Skeletal muscle cell (primary cell): Measurements from ENCODE around the gene MYO16.

Source experiments
- DNase-seq: peaks from one replicate; pipeline ENCODE4 v3.0.0-alpha.2; 2010; ENCODE audit warnings: low read depth
- H3K4me3 ChIP-seq: 2 replicates; pipeline ENCODE4 v1.5.1; 2011; ENCODE audit warnings: low read depth, mild to moderate bottlenecking, control low read depth, low read length, moderate library complexity

MYO16 gene

GRCh38 chr13:108725471-108725870 lies 96.1 kb downstream of the MYO16 start:
- no peak for DNase-seq
- no peak overlapping the region for H3K4me3 ChIP-seq

DNA sequence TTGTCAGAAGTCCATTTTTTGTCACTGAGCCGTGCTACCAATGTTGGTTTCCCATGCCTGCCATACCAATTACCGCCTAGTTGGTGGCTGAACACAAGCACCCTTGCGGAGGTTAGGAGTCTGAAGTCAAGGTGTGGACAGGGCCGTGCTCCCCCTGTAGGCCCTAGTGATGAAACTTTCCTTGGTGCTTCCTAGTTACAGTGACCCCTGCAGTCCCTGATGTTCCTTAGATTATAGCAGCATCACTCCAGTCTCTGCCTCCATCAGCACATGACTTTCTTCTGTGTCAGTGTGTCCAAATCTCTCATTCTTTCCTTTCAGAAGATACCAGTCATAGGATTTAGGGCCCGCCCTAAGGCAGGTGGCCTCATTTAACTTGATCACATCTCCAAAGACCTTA lies 99.0 kb downstream of the MYO16 start:
- H3K4me3 ChIP-seq: no peak overlapping the region
- no peak for DNase-seq

DNA sequence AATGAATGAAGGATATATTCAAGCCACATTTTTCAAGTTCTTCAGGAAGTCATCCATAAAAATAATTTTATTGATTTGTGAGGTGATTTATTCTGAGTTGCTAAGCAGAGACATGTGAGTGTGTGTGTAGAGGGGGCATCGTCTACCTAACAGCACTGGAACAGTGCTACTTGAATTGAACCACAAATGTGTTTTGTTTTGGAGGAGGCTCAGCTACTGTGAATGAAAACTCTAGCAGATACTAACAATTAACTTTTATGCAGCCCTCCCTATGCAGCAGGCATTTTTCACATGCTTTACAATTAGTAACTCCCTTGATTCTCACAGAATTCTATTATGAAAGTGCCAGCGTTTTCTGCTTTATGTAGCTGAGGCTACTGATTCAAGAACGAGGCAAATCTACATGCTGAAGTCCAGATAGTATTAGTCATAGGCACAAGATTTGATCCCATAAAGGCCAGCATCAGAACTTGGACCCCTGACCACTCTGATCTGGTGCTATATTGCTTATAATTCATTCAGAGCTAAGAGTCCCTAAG lies 103.7 kb downstream of the MYO16 start:
- no peak overlapping the region for H3K4me3 ChIP-seq
- no peak for DNase-seq

DNA sequence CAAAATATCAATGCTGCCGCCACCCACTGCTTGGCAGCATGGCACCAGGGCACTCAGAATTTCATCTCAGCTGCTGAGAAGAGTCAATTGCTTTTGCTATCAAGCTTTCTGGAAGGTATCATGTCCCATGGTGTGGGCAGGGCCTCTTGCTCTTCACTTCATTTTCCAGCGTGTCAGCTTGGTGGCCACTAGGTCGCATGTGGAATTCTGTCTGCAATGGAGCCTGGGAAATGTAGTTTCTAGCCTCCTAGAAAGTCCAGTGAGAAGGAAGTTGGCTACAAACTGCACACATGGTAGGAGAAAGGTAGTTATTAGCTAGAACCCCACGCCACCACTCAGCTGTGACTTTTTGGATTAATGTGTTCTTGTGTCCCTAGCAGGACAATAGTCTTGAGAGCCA lies 105.3 kb downstream of the MYO16 start:
- no peak for DNase-seq
- H3K4me3 ChIP-seq: no peak overlapping the region

- H3K4me3 ChIP-seq: no peak overlapping the region
- DNase-seq: no peak
Observed at GRCh38 chr13:108741930-108742329, 112.5 kb downstream of the MYO16 start.

GRCh38 chr13:108742701-108743451 lies 113.5 kb downstream of the MYO16 start:
- no peak overlapping the region for H3K4me3 ChIP-seq
- no peak for DNase-seq

DNA sequence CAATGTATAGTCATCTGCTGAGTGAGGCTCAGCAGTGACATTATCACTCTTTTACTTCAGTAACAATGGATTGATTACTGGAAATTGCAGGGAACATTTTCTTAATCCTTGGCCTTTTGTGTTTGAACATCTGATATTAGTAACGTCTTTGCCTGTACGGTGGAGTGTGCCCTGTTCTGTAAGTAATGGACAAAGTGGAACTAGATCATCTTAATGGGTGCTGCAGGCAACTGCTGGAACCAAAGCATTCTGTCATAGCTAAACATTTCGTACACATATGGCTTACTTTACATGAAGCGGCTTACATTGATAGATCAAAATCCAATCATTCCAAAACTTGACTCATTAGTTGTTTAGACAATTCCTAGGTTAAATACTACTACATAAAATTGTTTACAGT lies 114.1 kb downstream of the MYO16 start:
- DNase-seq: no peak
- H3K4me3 ChIP-seq: no peak overlapping the region

DNA sequence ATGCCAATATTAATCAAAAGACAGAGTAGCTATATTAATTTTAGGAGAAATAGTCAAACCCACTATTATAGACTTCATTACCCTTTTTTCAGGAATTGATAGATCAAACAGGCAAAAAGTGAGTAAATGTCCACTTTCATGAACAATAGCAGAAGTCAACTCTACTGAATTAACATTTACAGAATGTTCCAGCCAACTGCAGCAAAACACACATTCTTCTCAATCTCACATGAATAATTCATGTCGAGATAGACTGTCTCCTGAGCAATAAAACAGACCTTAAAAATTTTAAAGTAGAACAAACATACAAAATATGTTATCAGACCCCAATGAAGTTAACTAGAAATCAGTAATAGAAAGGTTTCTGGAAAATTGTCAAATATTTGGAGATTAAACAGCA lies 118.4 kb downstream of the MYO16 start:
- H3K4me3 ChIP-seq: no peak overlapping the region
- DNase-seq: no peak

DNA sequence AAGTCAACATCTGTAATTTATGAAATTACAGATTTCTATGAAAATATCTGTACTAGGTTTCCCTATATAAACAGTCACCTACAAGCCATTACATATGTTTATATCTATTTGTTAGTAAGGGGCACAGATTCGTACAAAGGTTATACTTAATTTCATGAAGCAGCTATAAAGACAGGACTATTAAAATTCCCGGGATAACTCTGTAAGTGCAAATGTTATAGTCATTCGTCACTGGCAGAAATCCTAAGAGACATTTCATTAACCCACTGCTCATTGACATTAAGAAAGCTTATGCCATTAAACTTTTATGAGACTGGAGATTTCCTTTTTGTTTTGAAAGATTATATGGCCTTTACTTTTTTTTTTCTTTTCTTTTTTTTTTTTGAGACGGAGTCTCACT lies 122.9 kb downstream of the MYO16 start:
- DNase-seq: no peak
- no peak overlapping the region for H3K4me3 ChIP-seq

DNA sequence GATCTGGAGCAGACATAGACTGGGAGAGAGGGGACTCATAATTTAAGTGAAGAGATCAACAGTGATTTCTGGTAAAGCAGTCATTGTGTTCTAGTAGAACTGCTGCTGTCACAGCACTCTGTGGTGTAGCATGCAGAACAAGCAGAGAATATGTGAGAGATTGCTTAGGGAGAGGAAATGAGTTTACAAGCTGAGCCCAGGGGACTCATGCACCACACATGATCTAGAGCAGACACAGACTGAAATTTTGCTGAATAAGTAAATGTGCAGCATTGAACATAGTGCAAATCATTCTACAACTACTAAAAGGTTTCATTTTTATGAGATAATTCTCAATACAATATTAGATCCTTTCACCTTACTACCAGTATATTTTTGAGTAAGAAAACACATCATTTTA lies 125.7 kb downstream of the MYO16 start:
- no peak overlapping the region for H3K4me3 ChIP-seq
- no peak for DNase-seq

DNA sequence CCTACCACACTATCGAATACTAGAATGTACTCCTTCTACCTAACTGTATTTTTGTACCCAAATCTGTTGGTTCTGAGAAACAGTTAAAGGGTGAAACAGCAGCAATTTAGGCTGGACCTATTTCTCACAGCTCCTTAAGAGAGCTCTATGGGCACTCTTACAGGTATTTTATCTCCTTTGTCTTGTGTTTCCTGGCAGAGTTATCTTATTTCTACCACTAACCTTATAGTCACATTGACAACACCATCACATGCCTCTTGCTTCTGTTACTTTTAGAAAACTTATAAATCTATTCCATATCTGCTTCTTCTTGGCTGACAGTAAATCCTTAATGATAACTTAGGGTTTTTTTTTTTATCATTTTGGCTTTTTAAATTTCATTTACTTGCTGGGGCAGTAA lies 130.7 kb downstream of the MYO16 start:
- no peak for DNase-seq

DNA sequence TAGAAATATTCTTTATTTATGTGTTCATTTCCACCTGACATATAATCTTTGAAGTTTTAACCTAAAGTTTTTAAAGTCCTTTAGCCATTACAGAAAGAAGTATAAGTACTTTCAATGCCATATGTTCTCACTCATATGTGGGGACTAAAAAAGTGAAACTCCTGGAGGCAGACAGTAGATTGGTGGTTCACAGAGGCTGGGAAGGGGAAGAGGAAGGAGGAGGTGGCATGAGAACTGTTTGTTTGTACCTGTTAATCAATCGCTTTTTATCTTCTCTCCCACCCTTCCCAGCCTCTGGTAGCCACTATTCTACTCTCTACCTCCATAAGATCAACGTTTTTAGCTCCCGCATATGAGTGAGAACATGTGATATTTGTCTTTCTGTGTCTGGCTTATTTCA lies 131.1 kb downstream of the MYO16 start:
- no peak for DNase-seq
- H3K4me3 ChIP-seq: no peak overlapping the region

More for the DNA sequence above, 130.7 kb downstream of the MYO16 start:
- H3K4me3 ChIP-seq: no peak overlapping the region

DNA sequence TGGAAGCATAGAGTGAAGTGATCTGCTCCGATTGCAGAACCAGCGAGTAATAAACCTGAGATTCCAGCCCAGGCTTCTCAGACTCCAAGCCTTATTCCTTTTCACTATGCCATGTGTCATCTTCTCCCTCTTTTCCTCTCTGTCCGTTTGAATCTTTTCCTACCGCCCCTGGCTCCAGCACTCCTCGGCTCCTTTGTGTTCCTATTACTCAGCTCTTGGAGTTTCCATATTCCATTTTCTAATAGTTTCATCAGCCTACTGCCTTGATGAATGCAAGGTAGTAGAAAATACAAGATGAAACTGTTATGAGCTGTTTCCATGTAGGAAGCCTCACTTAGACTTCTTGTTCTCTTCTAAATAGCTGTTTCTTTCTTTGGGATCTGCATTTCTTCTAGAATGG lies 138.6 kb downstream of the MYO16 start:
- H3K4me3 ChIP-seq: no peak overlapping the region
- no peak for DNase-seq

DNA sequence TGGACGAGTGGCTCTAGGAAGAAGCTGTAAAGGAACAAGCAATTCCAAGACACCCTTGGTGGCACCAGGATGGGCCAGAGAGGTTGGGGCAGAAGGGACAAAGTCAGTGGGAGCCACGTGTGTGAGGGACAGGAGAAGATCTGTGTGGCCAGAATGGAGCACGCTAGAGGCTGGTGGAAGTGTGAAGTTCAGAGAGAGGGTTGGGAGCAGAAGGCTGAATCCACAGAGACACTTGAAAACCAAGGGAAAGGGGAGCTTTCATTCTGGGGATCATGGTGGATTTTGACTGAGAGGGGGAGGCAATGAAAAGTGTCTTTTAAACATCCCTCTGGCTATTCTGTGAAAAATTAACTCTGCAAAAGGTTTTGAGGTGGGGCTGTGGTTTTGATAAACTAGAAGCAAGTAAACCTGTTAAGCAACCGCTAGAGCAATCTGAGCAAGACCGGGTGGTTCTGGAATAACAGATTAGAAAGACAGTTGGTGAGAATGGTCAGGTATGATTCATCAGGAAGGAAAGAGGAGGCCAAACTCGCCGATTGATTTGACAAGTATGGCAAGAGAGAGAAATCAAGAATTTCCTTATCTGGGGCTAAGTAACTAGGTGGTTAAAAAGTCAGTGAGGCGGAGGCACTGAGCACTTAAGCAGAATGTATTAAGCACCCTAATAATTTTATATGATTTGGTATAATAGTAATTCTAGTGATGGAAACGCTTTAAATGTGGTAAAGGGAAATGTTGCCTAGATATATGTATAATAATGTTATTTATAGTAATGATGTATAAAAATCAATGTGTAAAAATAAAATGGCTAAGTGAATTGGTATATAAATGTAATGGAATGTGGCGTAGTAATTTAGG lies 140.0 kb downstream of the MYO16 start:
- DNase-seq: no peak
- no peak overlapping the region for H3K4me3 ChIP-seq

DNA sequence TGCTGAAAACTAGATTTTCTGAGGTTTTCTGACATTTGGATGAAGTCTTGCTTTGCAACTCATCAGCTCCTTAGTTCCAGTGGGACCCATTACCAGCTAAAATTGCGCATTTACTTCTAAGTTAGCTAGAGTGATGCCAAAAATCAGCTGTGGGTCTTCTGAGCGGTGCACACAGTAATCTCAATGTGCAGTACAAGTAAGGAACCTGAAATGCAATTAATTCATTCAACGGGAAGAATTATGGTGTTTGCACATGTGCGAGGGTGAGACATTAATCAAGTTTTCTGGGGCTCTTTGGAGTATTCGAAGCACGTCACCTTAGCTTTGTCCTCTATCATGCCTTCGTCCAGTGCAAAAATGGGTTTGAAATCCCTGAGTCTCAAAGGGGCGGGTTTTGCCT lies 146.2 kb downstream of the MYO16 start:
- DNase-seq: no peak
- H3K4me3 ChIP-seq: no peak overlapping the region

- DNase-seq: no peak
- no peak overlapping the region for H3K4me3 ChIP-seq
Observed at GRCh38 chr13:108776650-108777049, 147.2 kb downstream of the MYO16 start.

GRCh38 chr13:108777421-108778420 lies 148.3 kb downstream of the MYO16 start:
- no peak overlapping the region for H3K4me3 ChIP-seq
- peak; percentile 35 for DNase-seq

GRCh38 chr13:108779308-108779707 lies 149.9 kb downstream of the MYO16 start:
- DNase-seq: no peak
- H3K4me3 ChIP-seq: no peak overlapping the region

- H3K4me3 ChIP-seq: no peak overlapping the region
- no peak for DNase-seq
Observed at GRCh38 chr13:108780706-108781105, 151.3 kb downstream of the MYO16 start.
